Muscle layer of colon (tissue), 2 donors: Measurements from ENCODE around the gene PRPF31.
"Not testable (repeated sequence)": the region's sequence is repeated elsewhere in the genome, so short reads cannot be mapped to it uniquely, and the experiment has no call there.

Source experiments
- H3K27ac ChIP-seq: one replicate; pipeline ENCODE4 v1.7.0; 2013; ENCODE audit warnings: low read depth, mild to moderate bottlenecking, low read length, moderate library complexity
- H3K27me3 ChIP-seq, 2 donors: one replicate each; pipeline ENCODE4 v1.7.0; 2013; ENCODE audit warnings: low read length in 2 of 2, mild to moderate bottlenecking in 2 of 2; ENCODE audit not compliant: insufficient read depth in 2 of 2, control insufficient read depth in 1 of 2
- H3K36me3 ChIP-seq: one replicate; pipeline ENCODE4 v1.7.0; 2013; ENCODE audit warnings: mild to moderate bottlenecking, low read length; ENCODE audit not compliant: insufficient read depth
- H3K4me1 ChIP-seq: one replicate; pipeline ENCODE4 v1.7.0; 2013; ENCODE audit warnings: mild to moderate bottlenecking, low read length; ENCODE audit not compliant: insufficient read depth
- H3K4me3 ChIP-seq, 2 donors: one replicate each; pipeline ENCODE4 v1.7.0; 2013; ENCODE audit warnings: low read length in 2 of 2, low read depth in 1 of 2, mild to moderate bottlenecking in 1 of 2, moderate library complexity in 1 of 2
- H3K9ac ChIP-seq: one replicate; pipeline ENCODE4 v1.7.0; 2013; ENCODE audit warnings: low read length
- H3K9me3 ChIP-seq: one replicate; pipeline ENCODE4 v1.7.0; 2013; ENCODE audit warnings: mild to moderate bottlenecking, low read length
- donor health status: abdominal sarcoma.
- donor health status: Adenocarcinoma of cecum.

Gene PRPF31

DNA sequence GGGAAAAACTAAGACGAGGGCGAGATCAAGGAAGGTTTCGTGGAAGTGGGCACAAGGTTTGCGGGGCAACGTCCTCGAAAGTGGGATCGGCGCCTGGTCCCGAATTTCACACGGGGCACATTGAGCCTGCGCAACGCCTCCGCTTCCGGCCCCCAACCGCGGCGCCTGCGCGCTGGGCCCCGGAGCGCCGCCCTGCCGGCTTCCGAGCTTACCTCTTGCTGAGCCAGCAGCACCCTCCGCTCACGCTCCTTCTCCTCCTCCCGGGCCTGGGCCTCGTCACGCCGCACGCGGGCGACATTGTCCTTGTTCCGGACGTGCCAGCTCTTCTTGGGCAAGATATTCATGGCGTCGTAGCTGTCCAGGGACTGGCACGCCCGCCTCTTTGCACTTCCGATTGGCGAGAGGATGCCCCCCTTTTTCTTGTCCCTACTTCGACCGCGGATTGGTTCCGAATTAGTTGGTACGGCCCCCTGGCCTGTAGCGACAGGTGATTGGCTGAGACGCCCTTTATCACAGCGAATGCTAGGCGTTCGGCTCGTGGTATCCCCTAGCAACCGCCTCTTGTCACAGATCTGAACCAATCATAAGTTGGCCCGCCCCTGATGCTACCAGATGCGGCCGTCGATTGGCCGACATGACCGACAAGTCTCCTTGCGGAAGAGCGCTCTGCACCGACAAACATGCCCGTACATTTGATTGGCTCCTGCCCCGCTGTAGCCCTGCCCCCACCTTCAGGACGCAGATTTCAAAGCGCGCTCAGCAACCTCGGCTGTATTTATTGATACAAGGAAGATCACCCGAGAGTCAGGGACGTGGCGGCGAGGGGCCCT lies 44.0 kb downstream of the PRPF31 start, which contains the start of gene LENG1:
LENG1 (minus strand) TSS at position 370 of the 830 bp plus-strand sequence; CDS start at position 344, 26 bp downstream.
- Histone ChIP-seq H3K9ac (peak within 1 kb of the TSS; percentile 92), H3K4me1 (peaks cover 33% of the 10 kb centered on the region), H3K36me3 (peaks cover 36% of the 10 kb centered on the region), H3K4me3 (peak within 1 kb of the TSS; percentile 89 to 96), H3K27ac (peak within 1 kb of the TSS; percentile 93), H3K9me3 (no peaks in the 10 kb centered on the region), H3K27me3 (peaks cover 0 to 3% of the 10 kb centered on the region in 2 donors)

GRCh38 chr19:54160182-54160811 lies 44.7 kb downstream of the PRPF31 start:
- H3K27me3 ChIP-seq = peaks cover 0 to 10% of the 10 kb centered on the region in 2 donors
- peak overlapping the region; percentile 92 for H3K9ac ChIP-seq
- no peaks in the 10 kb centered on the region for H3K9me3 ChIP-seq
- peaks cover 29% of the 10 kb centered on the region for H3K36me3 ChIP-seq
- H3K4me1 ChIP-seq = peaks cover 35% of the 10 kb centered on the region
- peak overlapping the region; percentile 93 for H3K27ac ChIP-seq
- H3K4me3 ChIP-seq = peak overlapping the region; percentile 89 to 96

GRCh38 chr19:54160854-54161253 lies 45.3 kb downstream of the PRPF31 start:
- peaks cover 0 to 15% of the 10 kb centered on the region in 2 donors for H3K27me3 ChIP-seq
- H3K4me3 ChIP-seq = peak overlapping the region; percentile 89 to 96
- peaks cover 35% of the 10 kb centered on the region for H3K4me1 ChIP-seq
- peaks cover 26% of the 10 kb centered on the region for H3K36me3 ChIP-seq
- peak overlapping the region; percentile 92 for H3K9ac ChIP-seq
- H3K27ac ChIP-seq = peak overlapping the region; percentile 93
- no peaks in the 10 kb centered on the region for H3K9me3 ChIP-seq

DNA sequence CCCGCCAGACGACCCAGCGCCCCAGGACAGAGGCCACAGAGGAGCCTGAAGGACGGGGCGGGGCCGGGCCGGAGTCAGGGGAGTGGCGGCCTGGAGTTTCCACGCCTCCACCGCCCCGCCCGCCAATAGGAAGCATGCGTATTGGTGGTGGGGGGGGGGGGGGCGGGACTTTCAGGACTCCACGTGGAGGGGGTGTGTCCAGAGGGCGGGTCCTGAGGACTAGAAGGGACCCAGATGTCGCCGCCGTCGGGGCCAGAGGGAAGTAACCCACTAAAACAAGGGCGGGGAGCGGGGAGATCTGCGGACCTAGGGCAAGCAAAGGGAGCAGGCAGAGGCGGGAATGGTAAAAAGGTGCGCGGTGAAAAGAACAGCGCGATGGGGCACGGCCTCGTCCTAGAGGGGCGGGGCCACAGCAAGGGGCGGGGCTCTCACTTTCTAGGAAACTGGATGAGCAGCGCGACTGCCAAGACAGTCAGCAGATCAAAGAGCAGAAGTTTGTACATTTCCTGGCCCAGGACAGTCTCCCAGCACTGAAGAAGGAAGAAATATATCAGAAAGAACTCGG lies 46.8 kb downstream of the PRPF31 start:
- H3K4me3 ChIP-seq = peak overlapping the region in 1 of 2 donors; percentile 52
- no peak overlapping the region for H3K27ac ChIP-seq
- H3K9ac ChIP-seq = no peak overlapping the region

GRCh38 chr19:54162884-54163283 lies 47.3 kb downstream of the PRPF31 start:
- no peak overlapping the region for H3K9ac ChIP-seq
- H3K4me1 ChIP-seq = peaks cover 35% of the 10 kb centered on the region
- no peak overlapping the region for H3K27ac ChIP-seq
- H3K27me3 ChIP-seq = peaks cover 0 to 22% of the 10 kb centered on the region in 2 donors
- no peaks in the 10 kb centered on the region for H3K9me3 ChIP-seq
- H3K4me3 ChIP-seq = peak overlapping the region in 1 of 2 donors; percentile 52
- H3K36me3 ChIP-seq = peaks cover 6% of the 10 kb centered on the region

More for the DNA sequence above, 46.8 kb downstream of the PRPF31 start:
- H3K36me3 ChIP-seq = peaks cover 12% of the 10 kb centered on the region
- H3K27me3 ChIP-seq = peaks cover 0 to 21% of the 10 kb centered on the region in 2 donors
- peaks cover 35% of the 10 kb centered on the region for H3K4me1 ChIP-seq
- no peaks in the 10 kb centered on the region for H3K9me3 ChIP-seq

- peaks cover 27% of the 10 kb centered on the region for H3K4me1 ChIP-seq
- no peak overlapping the region for H3K4me3 ChIP-seq
- peaks cover 0 to 27% of the 10 kb centered on the region in 2 donors for H3K27me3 ChIP-seq
- H3K36me3 ChIP-seq = no peaks in the 10 kb centered on the region
- no peak overlapping the region for H3K27ac ChIP-seq
- no peak overlapping the region for H3K9ac ChIP-seq
- H3K9me3 ChIP-seq = no peaks in the 10 kb centered on the region
Measured at GRCh38 chr19:54164369-54165068, 49.0 kb downstream of the PRPF31 start.

GRCh38 chr19:54165222-54165621 lies 49.7 kb downstream of the PRPF31 start:
- peaks cover 0 to 27% of the 10 kb centered on the region in 2 donors for H3K27me3 ChIP-seq
- H3K4me1 ChIP-seq = peaks cover 27% of the 10 kb centered on the region
- no peaks in the 10 kb centered on the region for H3K36me3 ChIP-seq
- H3K4me3 ChIP-seq = no peak overlapping the region
- no peak overlapping the region for H3K9ac ChIP-seq
- no peak overlapping the region for H3K27ac ChIP-seq
- H3K9me3 ChIP-seq = no peaks in the 10 kb centered on the region

GRCh38 chr19:54168174-54168917 lies 52.8 kb downstream of the PRPF31 start:
- Histone ChIP-seq H3K4me3 (no peak overlapping the region), H3K9me3 (no peaks in the 10 kb centered on the region), H3K9ac (no peak overlapping the region), H3K27me3 (peaks cover 0 to 39% of the 10 kb centered on the region in 2 donors), H3K4me1 (peaks cover 11% of the 10 kb centered on the region), H3K27ac (no peak overlapping the region), H3K36me3 (no peaks in the 10 kb centered on the region)

DNA sequence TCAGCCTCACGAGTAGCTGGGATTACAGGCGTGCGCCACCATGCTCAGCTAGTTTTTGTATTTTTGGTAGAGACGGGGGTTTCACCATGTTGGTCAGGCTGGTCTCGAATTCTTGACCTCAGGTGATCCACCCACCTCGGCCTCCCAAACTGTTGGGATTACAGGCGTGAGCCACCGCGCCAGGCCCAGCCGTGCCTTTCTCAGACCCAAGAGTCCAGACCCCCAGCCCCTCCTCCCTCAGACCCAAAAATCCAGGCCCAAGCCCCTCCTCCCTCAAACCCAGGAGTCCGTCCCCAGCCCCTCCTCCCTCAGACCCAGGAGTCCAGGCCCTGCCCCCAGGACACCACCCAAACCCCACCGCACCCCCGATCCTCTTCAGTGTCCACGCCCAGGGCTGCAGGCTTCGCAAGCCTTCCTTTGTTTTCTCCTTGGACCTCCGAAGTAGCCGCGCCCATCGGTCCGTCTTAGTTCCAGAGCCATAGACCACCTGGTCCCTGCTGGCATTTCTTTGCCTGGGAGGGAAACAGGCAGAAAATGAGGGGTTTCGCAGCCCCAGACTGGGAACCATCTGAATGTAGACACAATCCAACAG lies 53.7 kb downstream of the PRPF31 start:
- Histone ChIP-seq H3K4me3 (no peak overlapping the region), H3K36me3 (no peaks in the 10 kb centered on the region), H3K4me1 (peaks cover 10% of the 10 kb centered on the region), H3K27me3 (peaks cover 0 to 48% of the 10 kb centered on the region in 2 donors), H3K9ac (no peak overlapping the region), H3K9me3 (no peaks in the 10 kb centered on the region), H3K27ac (no peak overlapping the region)

DNA sequence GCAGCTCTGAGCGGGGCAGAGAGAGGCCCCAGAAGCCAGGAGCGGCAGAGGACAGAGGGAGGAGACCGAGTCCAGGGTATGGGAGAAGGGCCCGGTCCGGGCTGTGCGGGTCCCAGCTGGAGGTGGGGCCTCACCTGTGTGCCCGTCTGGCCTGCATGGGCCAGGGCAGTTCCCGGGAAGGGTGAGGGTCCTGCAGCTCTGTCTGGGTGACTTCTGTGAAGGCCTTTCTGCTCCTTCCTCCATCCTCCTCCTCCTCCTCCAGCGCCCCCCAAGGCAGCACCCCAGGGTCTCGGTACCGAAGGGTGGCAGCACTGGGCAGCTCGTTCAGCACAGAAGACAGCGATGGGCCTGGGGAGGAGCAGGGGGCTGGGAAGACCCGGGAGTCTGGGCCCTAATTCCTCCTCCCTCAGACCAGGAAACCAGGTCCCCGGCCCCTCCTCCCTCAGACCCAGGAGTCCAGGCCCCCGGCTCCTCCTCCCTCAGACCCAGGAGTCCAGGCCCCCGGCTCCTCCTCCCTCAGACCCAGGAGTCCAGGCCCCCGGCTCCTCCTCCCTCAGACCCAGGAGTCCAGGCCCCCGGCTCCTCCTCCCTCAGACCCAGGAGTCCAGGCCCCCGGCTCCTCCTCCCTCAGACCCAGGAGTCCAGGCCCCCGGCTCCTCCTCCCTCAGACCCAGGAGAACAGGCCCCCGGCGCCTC lies 56.3 kb downstream of the PRPF31 start:
- not testable (repeated sequence) for H3K36me3 ChIP-seq, H3K4me3 ChIP-seq, H3K4me1 ChIP-seq, H3K27ac ChIP-seq, H3K9me3 ChIP-seq, H3K9ac ChIP-seq
- peaks cover 0 to 30% of the 10 kb centered on the region in 2 donors for H3K27me3 ChIP-seq
